Epithelial cell of esophagus (primary cell): ENCODE data around the gene FAM98C.

Experiments
- DNase-seq: peaks from one replicate; pipeline ENCODE4 v3.0.0; 2010; ENCODE audit warnings: low read depth
- H3K4me3 ChIP-seq: 2 replicates; pipeline ENCODE4 v1.5.1; 2011; ENCODE audit warnings: mild to moderate bottlenecking, low read length, control low read depth
- CTCF ChIP-seq: IDR thresholded peaks from 2 replicates; pipeline ENCODE4 v1.5.1; 2011; ENCODE audit warnings: low read depth, mild to moderate bottlenecking, low read length, control low read depth, inconsistent platforms; ENCODE audit not compliant: insufficient read depth; ENCODE audit errors: missing control alignments

Gene FAM98C

GRCh38 chr19:38445362-38445761 is 42.5 kb downstream of the FAM98C start:
- no peak for DNase-seq

GRCh38 chr19:38448225-38448624 is 45.3 kb downstream of the FAM98C start:
- H3K4me3 ChIP-seq = no peak overlapping the region
- no peak for DNase-seq
- no peak for TF ChIP-seq CTCF

More at GRCh38 chr19:38445362-38445761, 42.5 kb downstream of the FAM98C start:
- no peak for TF ChIP-seq CTCF
- H3K4me3 ChIP-seq = no peak overlapping the region

GRCh38 chr19:38449518-38449917 is 46.6 kb downstream of the FAM98C start:
- H3K4me3 ChIP-seq = no peak overlapping the region
- no peak for TF ChIP-seq CTCF
- DNase-seq = no peak

- no peak overlapping the region for H3K4me3 ChIP-seq
- TF ChIP-seq CTCF = no peak
- DNase-seq = no peak
Observed at GRCh38 chr19:38451036-38451435, 48.1 kb downstream of the FAM98C start.

GRCh38 chr19:38451629-38452028 is 48.7 kb downstream of the FAM98C start:
- no peak for DNase-seq
- no peak overlapping the region for H3K4me3 ChIP-seq
- TF ChIP-seq CTCF = no peak

GRCh38 chr19:38452430-38453366 is 49.8 kb downstream of the FAM98C start:
- no peak for DNase-seq
- no peak overlapping the region for H3K4me3 ChIP-seq
- no peak for TF ChIP-seq CTCF

- TF ChIP-seq CTCF = no peak
- DNase-seq = no peak
- no peak overlapping the region for H3K4me3 ChIP-seq
Observed at GRCh38 chr19:38453596-38453995, 50.7 kb downstream of the FAM98C start.
